Activated B cell treated with CpG ODN at 0.5 μM for 24 hours (primary cell): Measurements from ENCODE around the gene CCIN. TPM values are rescaled to one million over a fixed set of nuclear protein-coding genes. Genes with fewer than 3 reads are reported as not detected.
A peak's percentile ranks its signal among the peaks of the same experiment; 100 is the strongest.

Experiments
- ATAC-seq: fragments of 200-7000 bp; cut with Tn5 transposase; one replicate; pipeline ENCODE4 v1.10.0; 2021; ENCODE audit warnings: low read depth, mild to moderate bottlenecking, moderate library complexity
- CTCF ChIA-PET: fragments of 350-600 bp; sonication (Branson Sonifier 250); formaldehyde crosslinking; loops from one replicate; lab custom pipeline; 2021; ENCODE audit warnings: antibody characterized with exemption; lab: Charles Lee
- POLR2A ChIA-PET: fragments of 350-600 bp; sonication (Branson Sonifier 250); formaldehyde crosslinking; loops from one replicate; lab custom pipeline; 2021; ENCODE audit warnings: antibody characterized with exemption; lab: Charles Lee
- DNase-seq: peaks from one replicate; pipeline ENCODE4 v3.0.0; 2022
- H3K27ac Mint-ChIP-seq: one replicate; pipeline ENCODE4 v1.8.0; 2020; ENCODE audit warnings: mixed read lengths
- H3K27me3 Mint-ChIP-seq: one replicate; pipeline ENCODE4 v1.8.0; 2021; ENCODE audit warnings: mixed read lengths
- H3K36me3 Mint-ChIP-seq: one replicate; pipeline ENCODE4 v1.8.0; 2021; ENCODE audit warnings: low read depth, mixed read lengths
- H3K4me1 Mint-ChIP-seq: one replicate; pipeline ENCODE4 v1.8.0; 2021; ENCODE audit warnings: mixed read lengths
- H3K4me3 Mint-ChIP-seq: one replicate; pipeline ENCODE4 v1.8.0; 2020; ENCODE audit warnings: mild to moderate bottlenecking, mixed read lengths
- H3K9me3 Mint-ChIP-seq: one replicate; pipeline ENCODE4 v1.8.0; 2020; ENCODE audit warnings: mixed read lengths
- CTCF ChIP-seq: fragments of 200-600 bp; IDR thresholded peaks from one replicate; pipeline ENCODE4 v1.8.0; 2022; ENCODE audit warnings: antibody characterized with exemption, mild to moderate bottlenecking
- intact Hi-C: fragments of 100-400 bp; cut with micrococcal nuclease; formaldehyde crosslinking; loops from one replicate; pipeline ENCODE4 v1.15.1; 2024
- total RNA-seq: library from RNA; stranded (reverse); gene quantifications from 2 replicates; pipeline ENCODE4 v1.2.3, GENCODE V29; 2022

CCIN gene
- total RNA-seq, 1 donor from 2014 or later = not detected

GRCh38 chr9:36164989-36165388, 4.2 kb upstream of the CCIN start:
- DNase-seq (no peak), ATAC-seq (no peak)
- Mint-ChIP-seq H3K27ac (no peak overlapping the region), H3K9me3 (no peaks in the 10 kb centered on the region), H3K27me3 (peaks cover 1% of the 10 kb centered on the region), H3K36me3 (no peaks in the 10 kb centered on the region), H3K4me1 (peaks cover 7% of the 10 kb centered on the region), H3K4me3 (no peak overlapping the region)
- intact Hi-C loops = no loop called here
- TF ChIP-seq CTCF = no peak
- POLR2A ChIA-PET = interaction anchor here (0.6 kb wide), 2 partner anchors 9 to 1209 kb away, joined by 3 to 4 read pairs; no protein-coding TSS in a partner anchor
- CTCF ChIA-PET = interaction anchor here (0.9 to 10.6 kb wide), 6 partner anchors 21 to 142 kb away, joined by 3 to 299 read pairs (median 6); partner anchors contain the start of gene GLIPR2

DNA sequence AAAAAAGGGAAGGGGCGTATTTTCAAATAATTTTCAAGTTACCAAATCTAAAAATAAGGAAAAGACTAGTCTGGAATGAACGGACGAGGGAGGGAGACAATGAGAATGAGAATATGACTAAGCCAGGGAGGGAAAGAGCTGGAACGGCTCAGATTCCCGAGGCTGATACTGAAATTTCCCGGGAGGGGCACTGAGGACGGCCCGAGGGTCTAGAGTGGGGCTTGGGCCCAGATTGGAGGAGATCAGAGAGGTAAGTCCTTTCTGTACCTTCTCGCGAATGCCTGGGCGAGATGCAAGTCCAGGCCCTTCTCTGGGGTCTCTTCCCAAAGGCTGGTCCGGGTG, 3.4 kb upstream of the CCIN start:
- intact Hi-C loops = loop anchor here (1.0 to 2.0 kb wide), 7 partner anchors 14 to 210 kb away; partner anchors contain the start of genes CLTA and GLIPR2
- no peaks in the 10 kb centered on the region for H3K36me3 Mint-ChIP-seq
- ChIA-PET POLR2A (interaction anchor here (0.7 to 1.5 kb wide), 5 partner anchors 14 to 110 kb away, joined by 5 to 9 read pairs (median 7); partner anchors contain the start of gene CLTA), CTCF (interaction anchor here (0.5 to 10.6 kb wide), 10 partner anchors 13 to 233 kb away, joined by 3 to 299 read pairs (median 12); partner anchors contain the start of genes CLTA and GLIPR2)
- DNase-seq = no peak
- no peak for ATAC-seq
- H3K27ac Mint-ChIP-seq = no peak overlapping the region
- peaks cover 7% of the 10 kb centered on the region for H3K4me1 Mint-ChIP-seq
- no peak for TF ChIP-seq CTCF
- H3K27me3 Mint-ChIP-seq = peaks cover 1% of the 10 kb centered on the region
- no peaks in the 10 kb centered on the region for H3K9me3 Mint-ChIP-seq
- no peak overlapping the region for H3K4me3 Mint-ChIP-seq

DNA sequence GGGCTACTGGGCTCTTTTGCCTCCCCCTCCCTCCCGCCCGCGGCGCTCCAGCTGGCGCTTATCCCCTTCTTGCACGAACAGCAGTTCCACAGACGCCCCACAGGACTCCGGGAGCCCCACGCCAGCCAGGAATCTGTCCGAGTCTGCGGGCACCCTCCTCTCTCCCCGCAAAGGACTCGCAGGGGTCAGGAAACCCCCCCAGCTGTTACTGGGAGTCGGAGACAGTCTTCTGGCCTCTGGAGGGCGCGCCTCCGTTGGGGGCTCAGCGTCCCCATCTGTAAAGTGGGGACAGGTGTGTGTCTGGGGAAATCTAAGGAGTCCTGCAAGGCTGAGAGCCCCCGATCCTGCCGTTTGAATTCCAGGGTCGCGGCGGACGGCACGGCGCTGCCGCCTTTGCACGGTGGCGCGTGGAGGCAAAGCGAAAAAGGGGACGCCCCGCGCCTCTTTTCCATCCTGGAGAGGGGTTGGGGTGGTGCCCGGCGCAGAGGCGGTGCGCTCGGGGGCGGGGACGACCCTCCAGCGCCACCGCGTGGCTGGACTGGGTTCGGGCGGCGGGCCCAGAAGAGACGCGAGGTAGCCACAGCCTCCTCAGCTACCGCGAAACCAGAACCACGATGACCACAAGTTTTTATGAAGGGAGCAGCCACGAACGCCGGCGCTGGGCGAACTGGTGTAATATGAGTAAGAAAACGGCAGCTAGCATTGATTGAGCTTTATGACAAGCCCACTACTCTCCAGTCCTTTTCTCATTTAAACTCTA, 2.8 kb upstream of the CCIN start:
- Mint-ChIP-seq H3K4me1 (peaks cover 7% of the 10 kb centered on the region), H3K36me3 (no peaks in the 10 kb centered on the region), H3K4me3 (peak overlapping the region; percentile 79), H3K9me3 (no peaks in the 10 kb centered on the region), H3K27me3 (peaks cover 1% of the 10 kb centered on the region), H3K27ac (no peak overlapping the region)
- ATAC-seq = peak; percentile 99
- peak; percentile 90 for TF ChIP-seq CTCF
- ChIA-PET CTCF (interaction anchor here (0.5 to 10.6 kb wide), 21 partner anchors 12 to 233 kb away, joined by 3 to 299 read pairs (median 4); partner anchors contain the start of genes CLTA and GLIPR2), POLR2A (interaction anchor here (0.6 to 1.8 kb wide), 11 partner anchors 15 to 140 kb away, joined by 3 to 9 read pairs (median 5); partner anchors contain the start of genes CLTA and GLIPR2)
- DNase-seq = peak; percentile 89
- intact Hi-C loops = loop anchor here (1.0 to 2.0 kb wide), 7 partner anchors 15 to 211 kb away; partner anchors contain the start of genes CLTA and GLIPR2

GRCh38 chr9:36169708-36170107, 520 bp downstream of the CCIN start:
- ChIA-PET POLR2A (interaction anchor here (0.6 to 1.0 kb wide), 2 partner anchors 14 to 77 kb away, joined by 3 to 4 read pairs; no protein-coding TSS in a partner anchor), CTCF (interaction anchor here (10.6 kb wide), 1 partner anchor 68 kb away, joined by 299 read pairs; no protein-coding TSS in a partner anchor)
- intact Hi-C loops = no loop called here
- Mint-ChIP-seq H3K27ac (no peak overlapping the region), H3K36me3 (no peaks in the 10 kb centered on the region), H3K4me1 (peaks cover 7% of the 10 kb centered on the region), H3K9me3 (no peaks in the 10 kb centered on the region), H3K4me3 (no peak overlapping the region), H3K27me3 (peaks cover 3% of the 10 kb centered on the region)
- TF ChIP-seq CTCF = no peak
- DNase-seq (no peak), ATAC-seq (no peak)

- Mint-ChIP-seq H3K27ac (no peak overlapping the region), H3K9me3 (no peaks in the 10 kb centered on the region), H3K4me3 (no peak overlapping the region), H3K36me3 (no peaks in the 10 kb centered on the region), H3K27me3 (peaks cover 7% of the 10 kb centered on the region), H3K4me1 (peaks cover 7% of the 10 kb centered on the region)
- ATAC-seq = no peak
- intact Hi-C loops = no loop called here
- POLR2A ChIA-PET = no interaction called here
- no peak for DNase-seq
- CTCF ChIA-PET = interaction anchor here (10.6 kb wide), 1 partner anchor 68 kb away, joined by 299 read pairs; no protein-coding TSS in a partner anchor
- no peak for TF ChIP-seq CTCF
These were observed 1.3 kb downstream of the CCIN start for GRCh38 chr9:36170531-36170930.
